ENCODE results near the gene ZNF710. TPM values are rescaled to one million over a fixed set of nuclear protein-coding genes. Genes with fewer than 3 reads are reported as not detected.

Gene ZNF710
- total and polyA plus RNA-seq, 11 donors: 2.9 to 22.4 (median 5.9) TPM

- Histone ChIP-seq H3K27ac (peak overlapping the region in 3 of 12 donors; percentile 23 to 49 (median 33)), H3K9me3 (no peaks in the 10 kb centered on the region), H3K36me3 (peaks cover 0 to 84% (median 54%) of the 10 kb centered on the region in 9 donors), H3K27me3 (no peaks in the 10 kb centered on the region), H3K4me1 (peaks cover 0 to 11% (median 4%) of the 10 kb centered on the region in 12 donors), H3K4me3 (no peak overlapping the region)
- intact Hi-C loops (cut with DNase I): loop anchor here in 5 of 10 donors (5.0 to 10.0 kb wide), 3 partner anchors 173 to 321 kb away; partner anchors contain the start of gene MESP1 (in 3 of the 5)
- no peak for TF ChIP-seq CTCF (IDR thresholded peaks at IDR 0.05)
- no peak for TF ChIP-seq POLR2A (IDR thresholded peaks at IDR 0.05)
- no peak for DNase-seq
- 74 to 77% (median 75%) methylated on average over 13 of the region's 13 CpGs for WGBS, 4 donors
- ATAC-seq: no peak
Measured at GRCh38 chr15:90075420-90076289, 74.5 kb downstream of the ZNF710 start.

GRCh38 chr15:90076716-90077115, 75.6 kb downstream of the ZNF710 start:
- no peak for ATAC-seq
- intact Hi-C loops (cut with DNase I): loop anchor here in 5 of 10 donors (5.0 to 10.0 kb wide), 3 partner anchors 174 to 322 kb away; partner anchors contain the start of gene MESP1 (in 3 of the 5)
- no peak for DNase-seq
- Histone ChIP-seq H3K27ac (no peak overlapping the region), H3K27me3 (no peaks in the 10 kb centered on the region), H3K36me3 (peaks cover 0 to 94% (median 64%) of the 10 kb centered on the region in 9 donors), H3K4me1 (peaks cover 0 to 4% (median 0%) of the 10 kb centered on the region in 12 donors), H3K9me3 (no peaks in the 10 kb centered on the region), H3K4me3 (no peak overlapping the region)
- 75 to 87% (median 81%) methylated on average over 6 of the region's 6 CpGs for WGBS, 4 donors
- no peak for TF ChIP-seq POLR2A (IDR thresholded peaks at IDR 0.05)
- TF ChIP-seq CTCF (IDR thresholded peaks at IDR 0.05): no peak

- Histone ChIP-seq H3K36me3 (peaks cover 0 to 95% (median 70%) of the 10 kb centered on the region in 9 donors), H3K27me3 (no peaks in the 10 kb centered on the region), H3K4me1 (peaks cover 0 to 7% (median 0%) of the 10 kb centered on the region in 12 donors), H3K4me3 (no peak overlapping the region), H3K27ac (no peak overlapping the region), H3K9me3 (no peaks in the 10 kb centered on the region)
- intact Hi-C loops (cut with DNase I): loop anchor here in 5 of 10 donors (2.0 to 10.0 kb wide), 4 partner anchors 177 to 324 kb away; partner anchors contain the start of gene MESP1 (in 3 of the 5)
- 89 to 97% (median 94%) methylated on average over 7 of the region's 7 CpGs for WGBS, 4 donors
- TF ChIP-seq POLR2A (IDR thresholded peaks at IDR 0.05) (no peak), CTCF (IDR thresholded peaks at IDR 0.05) (no peak)
- DNase-seq: no peak
- ATAC-seq: no peak
Measured at GRCh38 chr15:90078965-90079364, 77.8 kb downstream of the ZNF710 start.
